ENCODE results near the gene WASF1.

WASF1 gene

GRCh38 chr6:110089323-110089722 lies 90.1 kb downstream of the WASF1 start:
- H3K27ac ChIP-seq (ENCODE audit: low read length, poor library complexity, severe bottlenecking) = no peak overlapping the region
- H2BK12ac ChIP-seq (ENCODE audit: low read length in 2 of 2) = no peak overlapping the region
- H3K4me3 ChIP-seq (ENCODE audit: insufficient read depth in 1 of 2, low read depth in 1 of 2, low read length in 2 of 2) = no peak overlapping the region
- H3K9me3 ChIP-seq (ENCODE audit: control insufficient read depth, low read length) = no peaks in the 10 kb centered on the region
- no peak overlapping the region for H3K18ac ChIP-seq (ENCODE audit: low read depth in 1 of 2, low read length in 2 of 2)
- DNase-seq = no peak
- H2BK5ac ChIP-seq (ENCODE audit: low read depth, low read length, poor library complexity, severe bottlenecking) = no peak overlapping the region
- no peak overlapping the region for H2BK15ac ChIP-seq (ENCODE audit: low read depth, poor library complexity, severe bottlenecking)
- no peak overlapping the region for H2AK5ac ChIP-seq (ENCODE audit: low read length, severe bottlenecking)
- H2AFZ ChIP-seq (ENCODE audit: low read depth, low read length) = no peak overlapping the region
- no peaks in the 10 kb centered on the region for H3K4me1 ChIP-seq (ENCODE audit: control insufficient read depth, insufficient read depth, low read depth, low read length)
- H4K8ac ChIP-seq (ENCODE audit: low read length) = no peak overlapping the region
- no peak overlapping the region for H3K4ac ChIP-seq (ENCODE audit: low read depth in 1 of 2, low read length in 2 of 2)
- no peaks in the 10 kb centered on the region for H3K79me1 ChIP-seq (replicated peaks; ENCODE audit: low read length, poor library complexity, severe bottlenecking)
- H3K4me2 ChIP-seq (ENCODE audit: low read length, poor library complexity, severe bottlenecking) = no peak overlapping the region
- no peak overlapping the region for H3K14ac ChIP-seq (ENCODE audit: low read length in 2 of 2)
- no peak overlapping the region for H3K23ac ChIP-seq (ENCODE audit: low read length in 2 of 2)
- no peak overlapping the region for H3K9ac ChIP-seq (ENCODE audit: low read length)
- H3K36me3 ChIP-seq (ENCODE audit: control insufficient read depth in 1 of 2, insufficient read depth in 2 of 2, low read depth in 1 of 2, low read length in 2 of 2) = peaks cover 0 to 6% of the 10 kb centered on the region in 2 experiments
- H2BK120ac ChIP-seq (ENCODE audit: low read depth, low read length) = no peak overlapping the region
- no peaks in the 10 kb centered on the region for H3K27me3 ChIP-seq (ENCODE audit: control insufficient read depth in 1 of 2, insufficient read depth in 1 of 2, low read length in 2 of 2)
- no peak overlapping the region for H4K91ac ChIP-seq (ENCODE audit: low read length)

GRCh38 chr6:110085285-110085684 lies 94.2 kb downstream of the WASF1 start:
- no peak overlapping the region for H3K23ac ChIP-seq (ENCODE audit: low read length in 2 of 2)
- H3K4me1 ChIP-seq (ENCODE audit: control insufficient read depth, insufficient read depth, low read depth, low read length) = no peaks in the 10 kb centered on the region
- no peak overlapping the region for H2BK120ac ChIP-seq (ENCODE audit: low read depth, low read length)
- H4K8ac ChIP-seq (ENCODE audit: low read length) = no peak overlapping the region
- H3K9me3 ChIP-seq (ENCODE audit: control insufficient read depth, low read length) = no peaks in the 10 kb centered on the region
- H3K79me1 ChIP-seq (replicated peaks; ENCODE audit: low read length, poor library complexity, severe bottlenecking) = no peaks in the 10 kb centered on the region
- H2BK15ac ChIP-seq (ENCODE audit: low read depth, poor library complexity, severe bottlenecking) = no peak overlapping the region
- no peak overlapping the region for H3K9ac ChIP-seq (ENCODE audit: low read length)
- no peak overlapping the region for H3K14ac ChIP-seq (ENCODE audit: low read length in 2 of 2)
- no peak overlapping the region for H4K91ac ChIP-seq (ENCODE audit: low read length)
- no peak overlapping the region for H3K4ac ChIP-seq (ENCODE audit: low read depth in 1 of 2, low read length in 2 of 2)
- H3K27me3 ChIP-seq (ENCODE audit: control insufficient read depth in 1 of 2, insufficient read depth in 1 of 2, low read length in 2 of 2) = no peaks in the 10 kb centered on the region
- H3K18ac ChIP-seq (ENCODE audit: low read depth in 1 of 2, low read length in 2 of 2) = no peak overlapping the region
- DNase-seq = no peak
- H2AFZ ChIP-seq (ENCODE audit: low read depth, low read length) = no peak overlapping the region
- no peak overlapping the region for H2BK12ac ChIP-seq (ENCODE audit: low read length in 2 of 2)
- no peak overlapping the region for H3K4me2 ChIP-seq (ENCODE audit: low read length, poor library complexity, severe bottlenecking)
- H3K36me3 ChIP-seq (ENCODE audit: control insufficient read depth in 1 of 2, insufficient read depth in 2 of 2, low read depth in 1 of 2, low read length in 2 of 2) = no peaks in the 10 kb centered on the region
- WGBS = 85% methylated on average over 1 of the region's 2 CpGs
- no peak overlapping the region for H3K4me3 ChIP-seq (ENCODE audit: insufficient read depth in 1 of 2, low read depth in 1 of 2, low read length in 2 of 2)
- no peak overlapping the region for H3K27ac ChIP-seq (ENCODE audit: low read length, poor library complexity, severe bottlenecking)
- no peak overlapping the region for H2BK5ac ChIP-seq (ENCODE audit: low read depth, low read length, poor library complexity, severe bottlenecking)
- no peak overlapping the region for H2AK5ac ChIP-seq (ENCODE audit: low read length, severe bottlenecking)

- Histone ChIP-seq H3K4me2 (ENCODE audit: low read length, poor library complexity, severe bottlenecking) (no peak overlapping the region), H2BK15ac (ENCODE audit: low read depth, poor library complexity, severe bottlenecking) (no peak overlapping the region), H3K4me1 (ENCODE audit: control insufficient read depth, insufficient read depth, low read depth, low read length) (no peaks in the 10 kb centered on the region), H2AFZ (ENCODE audit: low read depth, low read length) (no peak overlapping the region), H2AK5ac (ENCODE audit: low read length, severe bottlenecking) (no peak overlapping the region), H3K9me3 (ENCODE audit: control insufficient read depth, low read length) (no peaks in the 10 kb centered on the region), H3K36me3 (ENCODE audit: control insufficient read depth in 1 of 2, insufficient read depth in 2 of 2, low read depth in 1 of 2, low read length in 2 of 2) (no peaks in the 10 kb centered on the region), H4K8ac (ENCODE audit: low read length) (no peak overlapping the region), H2BK120ac (ENCODE audit: low read depth, low read length) (no peak overlapping the region), H3K14ac (ENCODE audit: low read length in 2 of 2) (no peak overlapping the region), H3K4ac (ENCODE audit: low read depth in 1 of 2, low read length in 2 of 2) (no peak overlapping the region), H3K18ac (ENCODE audit: low read depth in 1 of 2, low read length in 2 of 2) (peak overlapping the region in 1 of 2 experiments; percentile 17), H3K27me3 (ENCODE audit: control insufficient read depth in 1 of 2, insufficient read depth in 1 of 2, low read length in 2 of 2) (no peaks in the 10 kb centered on the region), H3K9ac (ENCODE audit: low read length) (no peak overlapping the region), H3K27ac (ENCODE audit: low read length, poor library complexity, severe bottlenecking) (no peak overlapping the region), H4K91ac (ENCODE audit: low read length) (no peak overlapping the region), H2BK5ac (ENCODE audit: low read depth, low read length, poor library complexity, severe bottlenecking) (no peak overlapping the region), H3K23ac (ENCODE audit: low read length in 2 of 2) (no peak overlapping the region), H2BK12ac (ENCODE audit: low read length in 2 of 2) (no peak overlapping the region), H3K4me3 (ENCODE audit: insufficient read depth in 1 of 2, low read depth in 1 of 2, low read length in 2 of 2) (no peak overlapping the region), H3K79me1 (replicated peaks; ENCODE audit: low read length, poor library complexity, severe bottlenecking) (no peaks in the 10 kb centered on the region)
- no peak for DNase-seq
- no CpG with 5 or more reads among the region's 1 CpG for WGBS
Observed at GRCh38 chr6:110083875-110084585, 95.4 kb downstream of the WASF1 start.

GRCh38 chr6:110075406-110075805 lies 104.1 kb downstream of the WASF1 start:
- no peak overlapping the region for H3K27ac ChIP-seq (ENCODE audit: low read length, poor library complexity, severe bottlenecking)
- H2AFZ ChIP-seq (ENCODE audit: low read depth, low read length) = no peak overlapping the region
- H3K4me2 ChIP-seq (ENCODE audit: low read length, poor library complexity, severe bottlenecking) = no peak overlapping the region
- H4K91ac ChIP-seq (ENCODE audit: low read length) = no peak overlapping the region
- DNase-seq = no peak
- no peak overlapping the region for H3K4ac ChIP-seq (ENCODE audit: low read depth in 1 of 2, low read length in 2 of 2)
- H3K36me3 ChIP-seq (ENCODE audit: control insufficient read depth in 1 of 2, insufficient read depth in 2 of 2, low read depth in 1 of 2, low read length in 2 of 2) = no peaks in the 10 kb centered on the region
- no peak overlapping the region for H3K18ac ChIP-seq (ENCODE audit: low read depth in 1 of 2, low read length in 2 of 2)
- 80% methylated on average over 1 of the region's 1 CpG for WGBS
- no peak overlapping the region for H2AK5ac ChIP-seq (ENCODE audit: low read length, severe bottlenecking)
- H3K79me1 ChIP-seq (replicated peaks; ENCODE audit: low read length, poor library complexity, severe bottlenecking) = no peaks in the 10 kb centered on the region
- no peak overlapping the region for H3K9ac ChIP-seq (ENCODE audit: low read length)
- no peak overlapping the region for H2BK12ac ChIP-seq (ENCODE audit: low read length in 2 of 2)
- no peak overlapping the region for H2BK15ac ChIP-seq (ENCODE audit: low read depth, poor library complexity, severe bottlenecking)
- no peak overlapping the region for H3K14ac ChIP-seq (ENCODE audit: low read length in 2 of 2)
- no peak overlapping the region for H2BK120ac ChIP-seq (ENCODE audit: low read depth, low read length)
- H3K27me3 ChIP-seq (ENCODE audit: control insufficient read depth in 1 of 2, insufficient read depth in 1 of 2, low read length in 2 of 2) = peaks cover 0 to 9% of the 10 kb centered on the region in 2 experiments
- no peak overlapping the region for H4K8ac ChIP-seq (ENCODE audit: low read length)
- H2BK5ac ChIP-seq (ENCODE audit: low read depth, low read length, poor library complexity, severe bottlenecking) = no peak overlapping the region
- H3K4me3 ChIP-seq (ENCODE audit: insufficient read depth in 1 of 2, low read depth in 1 of 2, low read length in 2 of 2) = no peak overlapping the region
- no peak overlapping the region for H3K23ac ChIP-seq (ENCODE audit: low read length in 2 of 2)
- H3K9me3 ChIP-seq (ENCODE audit: control insufficient read depth, low read length) = no peaks in the 10 kb centered on the region
- H3K4me1 ChIP-seq (ENCODE audit: control insufficient read depth, insufficient read depth, low read depth, low read length) = no peaks in the 10 kb centered on the region

All from mesenchymal stem cell (in vitro differentiated cells and primary cell).